A673 (cell line): ENCODE results near the gene MRI1.

Source experiments
- EZH2 ChIP-seq: fragments of 200-600 bp; sonication (generic); IDR thresholded peaks from 2 replicates; pipeline ENCODE4 v1.6.1; 2017; ENCODE audit warnings: borderline replicate concordance, low read depth, mild to moderate bottlenecking, mixed read lengths, antibody characterized with exemption, low read length; ENCODE audit not compliant: poor library complexity, severe bottlenecking
- TF ChIP-seq, protein P1 (sequence below): fragments of 300-800, 200-600 bp; sonication (generic); conservative IDR thresholded peaks from 2 replicates; pipeline ENCODE4 v1.5.1; 2017; ENCODE audit warnings: low read depth, mild to moderate bottlenecking, antibody characterized with exemption, low read length, moderate library complexity, mixed read lengths

DNA sequence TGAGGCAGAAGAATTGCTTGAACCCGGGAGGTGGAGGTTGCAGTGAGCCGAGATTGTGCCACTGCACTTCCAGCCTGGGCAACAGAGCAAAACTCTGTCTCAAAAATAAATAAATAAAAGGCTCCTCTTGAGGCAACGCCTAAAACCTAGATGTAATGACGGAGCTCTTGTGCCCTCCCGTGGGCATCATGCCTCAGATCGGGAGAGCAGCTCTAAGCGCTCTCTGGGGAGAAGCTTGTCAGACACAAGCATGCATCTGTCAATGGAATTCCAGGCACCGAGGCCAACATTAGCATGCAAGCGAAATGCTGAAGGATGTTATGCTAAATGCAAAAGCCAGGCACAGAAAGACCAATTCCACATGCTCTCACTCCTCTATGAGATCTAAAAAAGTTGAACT, 45.6 kb upstream of the MRI1 start:
- TF ChIP-seq, protein P1, sequence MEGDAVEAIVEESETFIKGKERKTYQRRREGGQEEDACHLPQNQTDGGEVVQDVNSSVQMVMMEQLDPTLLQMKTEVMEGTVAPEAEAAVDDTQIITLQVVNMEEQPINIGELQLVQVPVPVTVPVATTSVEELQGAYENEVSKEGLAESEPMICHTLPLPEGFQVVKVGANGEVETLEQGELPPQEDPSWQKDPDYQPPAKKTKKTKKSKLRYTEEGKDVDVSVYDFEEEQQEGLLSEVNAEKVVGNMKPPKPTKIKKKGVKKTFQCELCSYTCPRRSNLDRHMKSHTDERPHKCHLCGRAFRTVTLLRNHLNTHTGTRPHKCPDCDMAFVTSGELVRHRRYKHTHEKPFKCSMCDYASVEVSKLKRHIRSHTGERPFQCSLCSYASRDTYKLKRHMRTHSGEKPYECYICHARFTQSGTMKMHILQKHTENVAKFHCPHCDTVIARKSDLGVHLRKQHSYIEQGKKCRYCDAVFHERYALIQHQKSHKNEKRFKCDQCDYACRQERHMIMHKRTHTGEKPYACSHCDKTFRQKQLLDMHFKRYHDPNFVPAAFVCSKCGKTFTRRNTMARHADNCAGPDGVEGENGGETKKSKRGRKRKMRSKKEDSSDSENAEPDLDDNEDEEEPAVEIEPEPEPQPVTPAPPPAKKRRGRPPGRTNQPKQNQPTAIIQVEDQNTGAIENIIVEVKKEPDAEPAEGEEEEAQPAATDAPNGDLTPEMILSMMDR = peak; percentile 67
- no peak for TF ChIP-seq EZH2
